ENCODE results near the gene PHF2.

The PHF2 gene

GRCh38 chr9:93546356-93546755 is 30.0 kb upstream of the PHF2 start:
- no peak for TF ChIP-seq GABPA (IDR thresholded peaks at IDR 0.05; ENCODE audit: low read depth)
- no peak for TF ChIP-seq POLR2AphosphoS5 (IDR thresholded peaks at IDR 0.05; ENCODE audit: low read depth)
- TF ChIP-seq, protein P1, sequence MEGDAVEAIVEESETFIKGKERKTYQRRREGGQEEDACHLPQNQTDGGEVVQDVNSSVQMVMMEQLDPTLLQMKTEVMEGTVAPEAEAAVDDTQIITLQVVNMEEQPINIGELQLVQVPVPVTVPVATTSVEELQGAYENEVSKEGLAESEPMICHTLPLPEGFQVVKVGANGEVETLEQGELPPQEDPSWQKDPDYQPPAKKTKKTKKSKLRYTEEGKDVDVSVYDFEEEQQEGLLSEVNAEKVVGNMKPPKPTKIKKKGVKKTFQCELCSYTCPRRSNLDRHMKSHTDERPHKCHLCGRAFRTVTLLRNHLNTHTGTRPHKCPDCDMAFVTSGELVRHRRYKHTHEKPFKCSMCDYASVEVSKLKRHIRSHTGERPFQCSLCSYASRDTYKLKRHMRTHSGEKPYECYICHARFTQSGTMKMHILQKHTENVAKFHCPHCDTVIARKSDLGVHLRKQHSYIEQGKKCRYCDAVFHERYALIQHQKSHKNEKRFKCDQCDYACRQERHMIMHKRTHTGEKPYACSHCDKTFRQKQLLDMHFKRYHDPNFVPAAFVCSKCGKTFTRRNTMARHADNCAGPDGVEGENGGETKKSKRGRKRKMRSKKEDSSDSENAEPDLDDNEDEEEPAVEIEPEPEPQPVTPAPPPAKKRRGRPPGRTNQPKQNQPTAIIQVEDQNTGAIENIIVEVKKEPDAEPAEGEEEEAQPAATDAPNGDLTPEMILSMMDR (IDR thresholded peaks at IDR 0.05; ENCODE audit: insufficient read depth, low read length), result no peak
- TF ChIP-seq SPI1 (IDR thresholded peaks at IDR 0.05; ENCODE audit: borderline replicate concordance, low read depth), result no peak
- no peak for TF ChIP-seq REST (IDR thresholded peaks at IDR 0.05; ENCODE audit: insufficient replicate concordance, low read depth)
- Histone ChIP-seq H3K27me3 (ENCODE audit: insufficient read depth, poor library complexity, severe bottlenecking) (no peaks in the 10 kb centered on the region), H3K27ac (replicated peaks) (no peak overlapping the region), H3K4me3 (replicated peaks; ENCODE audit: insufficient read depth, low read length) (no peak overlapping the region)
- no peak for DNase-seq (ENCODE audit: low read depth in 1 of 2, low spot score in 1 of 2)

GRCh38 chr9:93549611-93550010 is 26.8 kb upstream of the PHF2 start:
- TF ChIP-seq GABPA (IDR thresholded peaks at IDR 0.05; ENCODE audit: low read depth) (no peak), POLR2AphosphoS5 (IDR thresholded peaks at IDR 0.05; ENCODE audit: low read depth) (no peak), SPI1 (IDR thresholded peaks at IDR 0.05; ENCODE audit: borderline replicate concordance, low read depth) (no peak), REST (IDR thresholded peaks at IDR 0.05; ENCODE audit: insufficient replicate concordance, low read depth) (no peak)
- TF ChIP-seq, protein P1 (IDR thresholded peaks at IDR 0.05; ENCODE audit: insufficient read depth, low read length), result no peak
- Histone ChIP-seq H3K27ac (replicated peaks) (no peak overlapping the region), H3K27me3 (ENCODE audit: insufficient read depth, poor library complexity, severe bottlenecking) (no peaks in the 10 kb centered on the region), H3K4me3 (replicated peaks; ENCODE audit: insufficient read depth, low read length) (no peak overlapping the region)
- no peak for DNase-seq (ENCODE audit: low read depth in 1 of 2, low spot score in 1 of 2)

DNA sequence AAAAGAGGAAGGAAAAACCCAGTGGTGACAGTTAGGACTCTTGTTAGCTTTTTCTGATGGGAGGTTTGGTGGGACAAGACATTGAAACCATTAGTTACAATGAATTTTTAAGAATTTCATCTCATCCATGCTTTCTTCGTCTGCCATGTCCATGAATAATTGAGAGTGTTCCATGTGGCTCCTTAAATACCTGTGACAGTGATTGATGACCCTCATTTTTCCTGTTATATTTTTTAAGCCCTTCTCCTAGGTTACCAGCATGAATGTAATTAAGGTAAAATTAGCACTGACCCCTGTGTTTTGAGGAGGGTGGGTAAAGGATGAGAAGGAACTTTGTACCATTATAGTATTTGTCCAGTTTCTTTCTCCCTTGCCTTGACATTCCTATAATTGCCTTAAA is 23.5 kb upstream of the PHF2 start:
- TF ChIP-seq REST (IDR thresholded peaks at IDR 0.05; ENCODE audit: insufficient replicate concordance, low read depth) (no peak), SPI1 (IDR thresholded peaks at IDR 0.05; ENCODE audit: borderline replicate concordance, low read depth) (no peak), GABPA (IDR thresholded peaks at IDR 0.05; ENCODE audit: low read depth) (no peak), POLR2AphosphoS5 (IDR thresholded peaks at IDR 0.05; ENCODE audit: low read depth) (no peak)
- TF ChIP-seq, protein P1 (IDR thresholded peaks at IDR 0.05; ENCODE audit: insufficient read depth, low read length), result no peak
- Histone ChIP-seq H3K27me3 (ENCODE audit: insufficient read depth, poor library complexity, severe bottlenecking) (no peaks in the 10 kb centered on the region), H3K27ac (replicated peaks) (no peak overlapping the region), H3K4me3 (replicated peaks; ENCODE audit: insufficient read depth, low read length) (no peak overlapping the region)
- DNase-seq (ENCODE audit: low read depth in 1 of 2, low spot score in 1 of 2), result no peak
